Suppressor macrophage treated with lipopolysaccharide for 4 hours (primary cell): ENCODE results near the gene ICAM2.
"Not testable (repeated sequence)": the region's sequence is repeated elsewhere in the genome, so short reads cannot be mapped to it uniquely, and the experiment has no call there.

Experiments used
- DNase-seq: peaks from one replicate; pipeline ENCODE4 v3.0.0-alpha.2; 2020

ICAM2 gene

GRCh38 chr17:64007838-64008282 lies 12.6 kb downstream of the ICAM2 start:
- DNase-seq, result peak; percentile 51

GRCh38 chr17:64007089-64007837 lies 13.2 kb downstream of the ICAM2 start:
- not testable (repeated sequence) for DNase-seq

- no peak for DNase-seq
Observed at GRCh38 chr17:64006361-64007088, 13.9 kb downstream of the ICAM2 start.

- no peak for DNase-seq
Observed at GRCh38 chr17:64005734-64006167, 14.7 kb downstream of the ICAM2 start.

- DNase-seq, result no peak
Observed at GRCh38 chr17:64004903-64005733, 15.3 kb downstream of the ICAM2 start.

GRCh38 chr17:64004218-64004770 lies 16.1 kb downstream of the ICAM2 start:
- no peak for DNase-seq

- DNase-seq, result no peak
Observed at GRCh38 chr17:64003526-64004121, 16.8 kb downstream of the ICAM2 start.

- no peak for DNase-seq
Observed at GRCh38 chr17:64002658-64003525, 17.5 kb downstream of the ICAM2 start.

GRCh38 chr17:64001763-64002529 lies 18.5 kb downstream of the ICAM2 start:
- DNase-seq, result peak; percentile 85

- DNase-seq, result no peak
Observed at GRCh38 chr17:64001091-64001579, 19.3 kb downstream of the ICAM2 start.

GRCh38 chr17:63999680-64000531 lies 20.5 kb downstream of the ICAM2 start:
- no peak for DNase-seq

- DNase-seq, result no peak
Observed at GRCh38 chr17:63998721-63999679, 21.4 kb downstream of the ICAM2 start.

- DNase-seq, result peak; percentile 75
Observed at GRCh38 chr17:63998050-63998720, 22.2 kb downstream of the ICAM2 start, which contains the start of gene PRR29. Gene PRR29 (plus strand): TSS chr17:63998351. CDS start chr17:63998365, 14 bp downstream.

- DNase-seq, result no peak
Observed at GRCh38 chr17:63997341-63998048, 22.9 kb downstream of the ICAM2 start.

GRCh38 chr17:63996430-63997182 lies 23.8 kb downstream of the ICAM2 start:
- no peak for DNase-seq

- DNase-seq, result no peak
Observed at GRCh38 chr17:63995626-63996025, 24.8 kb downstream of the ICAM2 start.
